ENCODE measurements around the gene CCDC27.
A peak's percentile ranks its signal among the peaks of the same experiment; 100 is the strongest.

The CCDC27 gene

DNA sequence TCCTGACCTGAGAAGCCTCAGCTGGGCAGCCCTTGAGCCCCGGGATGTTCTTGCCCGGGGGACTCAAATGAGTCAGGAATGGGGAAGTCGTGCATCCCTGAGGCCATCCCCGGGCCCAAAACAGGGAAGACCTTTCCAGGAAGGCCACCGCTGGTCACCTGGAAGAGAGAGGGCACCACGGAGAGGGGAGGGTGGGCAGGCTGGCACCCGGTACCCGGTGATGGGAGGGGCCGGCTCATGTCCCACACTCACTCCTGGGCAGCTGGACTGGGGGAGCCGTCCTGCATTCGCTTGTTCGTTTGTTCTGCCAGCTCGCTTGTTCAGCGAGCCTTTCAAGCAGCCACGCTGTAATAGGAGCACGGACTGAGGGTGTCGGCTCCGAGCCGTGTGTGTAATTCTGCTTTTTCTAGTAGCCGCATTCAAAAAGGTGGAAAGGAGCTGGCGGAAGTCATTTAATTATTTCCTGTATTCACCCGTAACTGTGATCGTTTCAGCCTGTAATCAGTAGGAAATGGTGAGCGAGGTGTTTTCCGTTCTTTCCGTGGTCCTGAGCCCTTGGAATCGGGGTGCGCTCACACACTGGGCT lies 48.4 kb upstream of the CCDC27 start:
- no peak overlapping the region for H3K27ac ChIP-seq (replicated peaks)
- H3K27me3 ChIP-seq (ENCODE audit: insufficient read depth, poor library complexity, severe bottlenecking): peaks cover 32% of the 10 kb centered on the region
- H3K4me3 ChIP-seq (replicated peaks; ENCODE audit: insufficient read depth, low read length): no peak overlapping the region
- TF ChIP-seq SPI1 (IDR thresholded peaks at IDR 0.05; ENCODE audit: borderline replicate concordance, low read depth) (no peak), POLR2AphosphoS5 (IDR thresholded peaks at IDR 0.05; ENCODE audit: low read depth) (no peak), CTCF (IDR thresholded peaks at IDR 0.05; ENCODE audit: insufficient read depth, low read length) (no peak), GABPA (IDR thresholded peaks at IDR 0.05; ENCODE audit: low read depth) (no peak)
- TF ChIP-seq, protein P1, sequence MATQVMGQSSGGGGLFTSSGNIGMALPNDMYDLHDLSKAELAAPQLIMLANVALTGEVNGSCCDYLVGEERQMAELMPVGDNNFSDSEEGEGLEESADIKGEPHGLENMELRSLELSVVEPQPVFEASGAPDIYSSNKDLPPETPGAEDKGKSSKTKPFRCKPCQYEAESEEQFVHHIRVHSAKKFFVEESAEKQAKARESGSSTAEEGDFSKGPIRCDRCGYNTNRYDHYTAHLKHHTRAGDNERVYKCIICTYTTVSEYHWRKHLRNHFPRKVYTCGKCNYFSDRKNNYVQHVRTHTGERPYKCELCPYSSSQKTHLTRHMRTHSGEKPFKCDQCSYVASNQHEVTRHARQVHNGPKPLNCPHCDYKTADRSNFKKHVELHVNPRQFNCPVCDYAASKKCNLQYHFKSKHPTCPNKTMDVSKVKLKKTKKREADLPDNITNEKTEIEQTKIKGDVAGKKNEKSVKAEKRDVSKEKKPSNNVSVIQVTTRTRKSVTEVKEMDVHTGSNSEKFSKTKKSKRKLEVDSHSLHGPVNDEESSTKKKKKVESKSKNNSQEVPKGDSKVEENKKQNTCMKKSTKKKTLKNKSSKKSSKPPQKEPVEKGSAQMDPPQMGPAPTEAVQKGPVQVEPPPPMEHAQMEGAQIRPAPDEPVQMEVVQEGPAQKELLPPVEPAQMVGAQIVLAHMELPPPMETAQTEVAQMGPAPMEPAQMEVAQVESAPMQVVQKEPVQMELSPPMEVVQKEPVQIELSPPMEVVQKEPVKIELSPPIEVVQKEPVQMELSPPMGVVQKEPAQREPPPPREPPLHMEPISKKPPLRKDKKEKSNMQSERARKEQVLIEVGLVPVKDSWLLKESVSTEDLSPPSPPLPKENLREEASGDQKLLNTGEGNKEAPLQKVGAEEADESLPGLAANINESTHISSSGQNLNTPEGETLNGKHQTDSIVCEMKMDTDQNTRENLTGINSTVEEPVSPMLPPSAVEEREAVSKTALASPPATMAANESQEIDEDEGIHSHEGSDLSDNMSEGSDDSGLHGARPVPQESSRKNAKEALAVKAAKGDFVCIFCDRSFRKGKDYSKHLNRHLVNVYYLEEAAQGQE (IDR thresholded peaks at IDR 0.05; ENCODE audit: insufficient replicate concordance, low read depth): no peak
- peak in 1 of 2 experiments; percentile 13 for DNase-seq (ENCODE audit: low read depth in 1 of 2, low spot score in 1 of 2)

GRCh38 chr1:3705341-3705950 lies 46.8 kb upstream of the CCDC27 start:
- Histone ChIP-seq H3K4me3 (replicated peaks; ENCODE audit: insufficient read depth, low read length) (no peak overlapping the region), H3K27ac (replicated peaks) (no peak overlapping the region), H3K27me3 (ENCODE audit: insufficient read depth, poor library complexity, severe bottlenecking) (peaks cover 34% of the 10 kb centered on the region)
- TF ChIP-seq CTCF (IDR thresholded peaks at IDR 0.05; ENCODE audit: insufficient read depth, low read length) (no peak), GABPA (IDR thresholded peaks at IDR 0.05; ENCODE audit: low read depth) (no peak), SPI1 (IDR thresholded peaks at IDR 0.05; ENCODE audit: borderline replicate concordance, low read depth) (no peak), POLR2AphosphoS5 (IDR thresholded peaks at IDR 0.05; ENCODE audit: low read depth) (no peak)
- DNase-seq (ENCODE audit: low read depth in 1 of 2, low spot score in 1 of 2): no peak

GRCh38 chr1:3706651-3707297 lies 45.5 kb upstream of the CCDC27 start:
- Histone ChIP-seq H3K4me3 (replicated peaks; ENCODE audit: insufficient read depth, low read length) (no peak overlapping the region), H3K27ac (replicated peaks) (no peak overlapping the region), H3K27me3 (ENCODE audit: insufficient read depth, poor library complexity, severe bottlenecking) (peaks cover 32% of the 10 kb centered on the region)
- DNase-seq (ENCODE audit: low read depth in 1 of 2, low spot score in 1 of 2): no peak
- TF ChIP-seq CTCF (IDR thresholded peaks at IDR 0.05; ENCODE audit: insufficient read depth, low read length): no peak
- TF ChIP-seq POLR2AphosphoS5 (IDR thresholded peaks at IDR 0.05; ENCODE audit: low read depth): no peak
- TF ChIP-seq, protein P1 (IDR thresholded peaks at IDR 0.05; ENCODE audit: insufficient replicate concordance, low read depth): no peak
- no peak for TF ChIP-seq GABPA (IDR thresholded peaks at IDR 0.05; ENCODE audit: low read depth)
- no peak for TF ChIP-seq SPI1 (IDR thresholded peaks at IDR 0.05; ENCODE audit: borderline replicate concordance, low read depth)

All from HL-60 (cell line).